Neutrophil (primary cell): Measurements from ENCODE around the gene ERCC6.

Experiments
- H3K27ac ChIP-seq: fragments of 200-600 bp; sonication (generic); 2 replicates; pipeline ENCODE4 v1.5.1; 2016; ENCODE audit warnings: mild to moderate bottlenecking, moderate library complexity
- H3K27me3 ChIP-seq: fragments of 200-600 bp; sonication (generic); 2 replicates; pipeline ENCODE4 v1.6.0; 2016; ENCODE audit warnings: mild to moderate bottlenecking
- H3K36me3 ChIP-seq: fragments of 200-600 bp; sonication (generic); 2 replicates; pipeline ENCODE4 v1.5.1; 2017
- H3K4me1 ChIP-seq, 2 experiments: fragments of 200-600 bp in 1 of 2; sonication (generic) in 1 of 2; 1 replicate in 1 of 2; 2 replicates in 1 of 2; pipeline versions ENCODE4 v1.5.1 to v1.6.1; 2013 to 2016; ENCODE audit warnings: low read depth in 1 of 2, low read length in 1 of 2, mild to moderate bottlenecking in 1 of 2, moderate library complexity in 1 of 2; ENCODE audit not compliant: control insufficient read depth in 1 of 2, insufficient read depth in 1 of 2
- H3K4me3 ChIP-seq, 2 experiments: fragments of 200-600 bp in 1 of 2; sonication (generic) in 1 of 2; 1 replicate in 1 of 2; 2 replicates in 1 of 2; pipeline ENCODE4 v1.5.1; 2013 to 2016; ENCODE audit warnings: low read depth in 1 of 2, low read length in 1 of 2, mild to moderate bottlenecking in 1 of 2, moderate library complexity in 1 of 2
- H3K9me3 ChIP-seq: fragments of 200-600 bp; sonication (generic); 2 replicates; pipeline ENCODE4 v1.5.1; 2016
- TF ChIP-seq, protein P1 (sequence below): fragments of 200-600 bp; sonication (generic); IDR thresholded peaks from 2 replicates; pipeline ENCODE4 v1.5.1; 2016; ENCODE audit warnings: antibody characterized with exemption

Gene ERCC6

DNA sequence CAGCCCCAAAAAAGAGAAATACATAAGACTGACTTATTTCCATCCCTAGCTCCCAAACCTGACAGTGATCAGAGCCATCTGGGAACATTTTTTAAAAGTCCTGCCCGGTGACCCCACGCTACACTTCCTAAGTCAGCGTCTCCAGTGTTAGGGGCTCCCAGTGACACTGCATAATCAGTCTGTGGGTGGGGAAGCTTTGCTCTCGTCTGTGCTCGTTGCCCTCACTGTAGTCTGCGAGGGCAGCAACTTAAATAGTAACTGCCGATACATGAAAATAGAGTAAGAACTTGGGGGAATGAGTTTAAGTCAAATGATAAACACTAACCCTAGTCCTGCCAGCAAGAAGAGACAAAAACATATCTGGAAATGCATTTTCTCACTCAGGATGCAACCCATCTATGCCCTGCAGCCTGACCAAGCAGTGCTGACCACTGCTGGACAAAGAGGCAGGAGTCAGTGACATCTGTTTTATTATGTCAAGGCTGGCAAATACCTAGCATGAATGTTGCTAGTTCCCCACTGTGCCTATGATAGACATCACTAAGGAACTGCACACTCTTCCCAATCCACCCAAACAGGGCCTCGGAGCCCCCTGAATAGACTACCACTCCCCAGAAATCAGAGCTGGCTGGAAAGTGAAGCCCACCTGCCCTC lies 18.7 kb downstream of the ERCC6 start:
- Histone ChIP-seq H3K4me1 (peaks cover 0 to 7% of the 10 kb centered on the region in 2 experiments), H3K36me3 (peaks cover 54% of the 10 kb centered on the region), H3K27me3 (no peaks in the 10 kb centered on the region), H3K27ac (no peak overlapping the region), H3K4me3 (no peak overlapping the region), H3K9me3 (no peaks in the 10 kb centered on the region)
- TF ChIP-seq, protein P1, sequence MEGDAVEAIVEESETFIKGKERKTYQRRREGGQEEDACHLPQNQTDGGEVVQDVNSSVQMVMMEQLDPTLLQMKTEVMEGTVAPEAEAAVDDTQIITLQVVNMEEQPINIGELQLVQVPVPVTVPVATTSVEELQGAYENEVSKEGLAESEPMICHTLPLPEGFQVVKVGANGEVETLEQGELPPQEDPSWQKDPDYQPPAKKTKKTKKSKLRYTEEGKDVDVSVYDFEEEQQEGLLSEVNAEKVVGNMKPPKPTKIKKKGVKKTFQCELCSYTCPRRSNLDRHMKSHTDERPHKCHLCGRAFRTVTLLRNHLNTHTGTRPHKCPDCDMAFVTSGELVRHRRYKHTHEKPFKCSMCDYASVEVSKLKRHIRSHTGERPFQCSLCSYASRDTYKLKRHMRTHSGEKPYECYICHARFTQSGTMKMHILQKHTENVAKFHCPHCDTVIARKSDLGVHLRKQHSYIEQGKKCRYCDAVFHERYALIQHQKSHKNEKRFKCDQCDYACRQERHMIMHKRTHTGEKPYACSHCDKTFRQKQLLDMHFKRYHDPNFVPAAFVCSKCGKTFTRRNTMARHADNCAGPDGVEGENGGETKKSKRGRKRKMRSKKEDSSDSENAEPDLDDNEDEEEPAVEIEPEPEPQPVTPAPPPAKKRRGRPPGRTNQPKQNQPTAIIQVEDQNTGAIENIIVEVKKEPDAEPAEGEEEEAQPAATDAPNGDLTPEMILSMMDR: no peak

DNA sequence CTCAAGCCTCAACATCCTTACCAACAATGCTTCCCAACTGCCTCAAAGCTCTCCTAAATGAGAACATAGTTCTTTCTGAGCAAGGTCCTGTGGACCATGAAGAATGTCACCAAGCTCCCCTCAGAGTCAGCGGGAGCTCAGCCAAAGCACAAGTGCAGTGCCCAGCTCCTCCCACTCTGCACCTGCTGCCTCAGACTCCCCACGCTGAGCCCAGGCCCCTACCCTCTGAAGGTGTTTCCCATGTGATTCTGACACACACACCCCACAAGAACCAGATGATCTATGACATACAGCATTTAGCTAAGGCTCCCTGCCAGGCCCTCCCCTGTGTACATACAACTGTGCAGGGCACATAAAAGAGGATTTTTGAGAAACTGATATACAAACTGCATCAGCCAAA lies 19.2 kb downstream of the ERCC6 start:
- TF ChIP-seq, protein P1: no peak
- Histone ChIP-seq H3K27ac (no peak overlapping the region), H3K4me1 (peaks cover 0 to 7% of the 10 kb centered on the region in 2 experiments), H3K9me3 (no peaks in the 10 kb centered on the region), H3K36me3 (peaks cover 57% of the 10 kb centered on the region), H3K4me3 (no peak overlapping the region), H3K27me3 (no peaks in the 10 kb centered on the region)

DNA sequence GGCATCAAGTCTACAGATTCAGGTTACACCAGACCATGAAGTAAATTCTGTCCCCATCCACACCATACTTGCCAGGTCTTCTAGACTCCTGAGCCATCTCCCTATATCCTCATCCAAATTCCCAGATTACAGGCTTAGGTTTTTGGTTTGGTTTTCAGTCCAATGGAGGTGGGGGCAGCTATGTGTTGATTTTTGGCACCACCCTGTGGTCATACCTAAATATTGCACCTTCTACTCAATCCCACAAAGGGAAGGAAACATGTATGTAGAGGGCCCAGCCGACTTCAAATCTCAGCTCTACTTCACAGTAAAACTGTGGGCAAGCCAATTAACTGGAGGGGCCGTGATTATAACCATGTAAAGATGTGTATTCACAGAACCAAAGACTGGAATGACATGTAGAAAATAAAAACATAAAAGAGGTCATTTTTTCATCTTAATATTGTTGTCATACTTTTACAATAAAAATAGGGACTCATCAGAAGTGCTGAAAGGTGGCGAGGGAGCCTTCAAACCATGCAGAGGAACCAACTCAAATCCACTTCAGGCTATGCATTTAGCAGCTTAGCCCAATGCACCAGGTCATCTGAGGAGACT lies 19.8 kb downstream of the ERCC6 start:
- peaks cover 53% of the 10 kb centered on the region for H3K36me3 ChIP-seq
- TF ChIP-seq, protein P1: peak; percentile 67
- H3K4me3 ChIP-seq: no peak overlapping the region
- no peaks in the 10 kb centered on the region for H3K27me3 ChIP-seq
- no peaks in the 10 kb centered on the region for H3K9me3 ChIP-seq
- H3K4me1 ChIP-seq: peaks cover 0 to 7% of the 10 kb centered on the region in 2 experiments
- H3K27ac ChIP-seq: no peak overlapping the region

DNA sequence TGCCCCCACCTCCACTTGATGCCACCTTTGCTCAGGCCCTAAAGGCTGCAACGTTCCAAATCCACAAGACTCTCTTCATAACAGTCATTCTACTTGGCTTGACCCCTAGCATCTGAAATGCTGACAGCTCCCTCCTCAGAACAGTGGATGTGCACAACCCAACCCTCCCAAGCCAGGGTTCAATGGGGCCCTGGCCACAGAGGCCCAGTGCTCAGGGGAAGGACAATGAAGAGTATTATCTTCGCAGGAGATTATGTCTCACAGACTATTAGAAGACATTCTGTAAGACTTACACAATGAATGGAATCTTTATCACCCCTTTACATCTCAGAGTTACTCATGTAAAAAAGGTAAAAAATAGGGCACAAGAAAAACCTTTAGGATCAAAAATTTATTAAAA lies 20.4 kb downstream of the ERCC6 start:
- TF ChIP-seq, protein P1: no peak
- Histone ChIP-seq H3K9me3 (no peaks in the 10 kb centered on the region), H3K4me1 (peaks cover 0 to 7% of the 10 kb centered on the region in 2 experiments), H3K27ac (no peak overlapping the region), H3K36me3 (peaks cover 48% of the 10 kb centered on the region), H3K27me3 (no peaks in the 10 kb centered on the region), H3K4me3 (no peak overlapping the region)

- Histone ChIP-seq H3K27me3 (no peaks in the 10 kb centered on the region), H3K4me1 (no peaks in the 10 kb centered on the region), H3K9me3 (no peaks in the 10 kb centered on the region), H3K36me3 (peaks cover 46% of the 10 kb centered on the region), H3K27ac (no peak overlapping the region), H3K4me3 (no peak overlapping the region)
- TF ChIP-seq, protein P1: no peak
Observed at GRCh38 chr10:49516216-49516970, 22.5 kb downstream of the ERCC6 start.
